IMR-90 (cell line): ENCODE measurements around the gene TMPRSS13. TPM values are rescaled to one million over a fixed set of nuclear protein-coding genes. Genes with fewer than 3 reads are reported as not detected.

Source experiments
- ATAC-seq: fragments of 200-7000 bp; cut with Tn5 transposase; 2 replicates; pipeline ENCODE4 v1.9.1; 2020; ENCODE audit warnings: low read depth, mild to moderate bottlenecking, moderate library complexity
- BruUV-seq: library from RNA; stranded (reverse); fragments of 400-500 nt; replicated peaks from 2 replicates; lab custom pipeline; 2021; lab: Mats Ljungman, UMichigan
- CTCF ChIA-PET: fragments of 300-600 bp; formaldehyde crosslinking; extraction: SDS; loops from one replicate; lab custom pipeline; 2021; ENCODE audit warnings: antibody characterized with exemption; lab: Yijun Ruan, JAX
- POLR2A ChIA-PET: fragments of 300-600 bp; sonication (Branson Sonifier 250); formaldehyde crosslinking; loops from one replicate; lab custom pipeline; 2022; ENCODE audit warnings: antibody characterized with exemption; ENCODE audit not compliant: unreplicated experiment; lab: Charles Lee
- DNase-seq: peaks from one replicate; pipeline ENCODE4 v3.0.0; 2013
- H2AFZ ChIP-seq: replicated peaks from 2 replicates; pipeline ENCODE3; 2013; ENCODE audit warnings: low read length, mild to moderate bottlenecking; ENCODE audit not compliant: poor library complexity
- H2AK5ac ChIP-seq: 2 replicates; pipeline ENCODE4 v1.6.1; 2013; ENCODE audit warnings: low read depth, low read length, inconsistent platforms
- H2AK9ac ChIP-seq: replicated peaks from 2 replicates; pipeline ENCODE3; 2013; ENCODE audit warnings: mild to moderate bottlenecking, low read depth, low read length, moderate library complexity; ENCODE audit not compliant: poor library complexity
- H2BK120ac ChIP-seq: 2 replicates; pipeline ENCODE4 v1.6.1; 2013; ENCODE audit warnings: low read depth, low read length, inconsistent platforms
- H2BK15ac ChIP-seq: 3 replicates; pipeline ENCODE4 v1.6.1; 2013; ENCODE audit warnings: low read depth, low read length, inconsistent platforms
- H2BK20ac ChIP-seq: 2 replicates; pipeline ENCODE4 v1.6.1; 2013; ENCODE audit warnings: low read depth, mild to moderate bottlenecking, inconsistent platforms, low read length, moderate library complexity
- H2BK5ac ChIP-seq: 2 replicates; pipeline ENCODE4 v1.6.1; 2013; ENCODE audit warnings: mild to moderate bottlenecking, low read depth, low read length, inconsistent platforms; ENCODE audit not compliant: poor library complexity, severe bottlenecking
- H3K14ac ChIP-seq: replicated peaks from 2 replicates; pipeline ENCODE4 v1.6.1; 2013; ENCODE audit warnings: low read depth, low read length, inconsistent platforms
- H3K18ac ChIP-seq: 2 replicates; pipeline ENCODE4 v1.6.1; 2013; ENCODE audit warnings: low read depth, low read length, control low read depth
- H3K23ac ChIP-seq: 2 replicates; pipeline ENCODE4 v1.6.1; 2013; ENCODE audit warnings: low read depth, low read length, inconsistent platforms
- H3K27ac ChIP-seq: 2 replicates; pipeline ENCODE4 v1.5.1; 2013; ENCODE audit warnings: mild to moderate bottlenecking, control low read depth, low read length; ENCODE audit not compliant: insufficient read depth
- H3K27me3 ChIP-seq: 2 replicates; pipeline ENCODE4 v1.6.1; 2013; ENCODE audit warnings: low read length; ENCODE audit not compliant: control insufficient read depth, insufficient read depth
- H3K36me3 ChIP-seq: 2 replicates; pipeline ENCODE4 v1.6.1; 2013; ENCODE audit warnings: low read length, mixed read lengths; ENCODE audit not compliant: control insufficient read depth, insufficient read depth
- H3K4ac ChIP-seq: 2 replicates; pipeline ENCODE4 v1.6.1; 2013; ENCODE audit warnings: low read depth, low read length, inconsistent platforms
- H3K4me1 ChIP-seq: 2 replicates; pipeline ENCODE4 v1.6.1; 2013; ENCODE audit warnings: low read length, mixed read lengths; ENCODE audit not compliant: control insufficient read depth, insufficient read depth
- H3K4me2 ChIP-seq: 2 replicates; pipeline ENCODE4 v1.6.1; 2013; ENCODE audit warnings: low read depth, mild to moderate bottlenecking, control low read depth, low read length, moderate library complexity
- H3K4me3 ChIP-seq: 2 replicates; pipeline ENCODE4 v1.5.1; 2013; ENCODE audit warnings: low read depth, mild to moderate bottlenecking, control low read depth, low read length, moderate library complexity; ENCODE audit not compliant: insufficient read depth
- H3K56ac ChIP-seq: 2 replicates; pipeline ENCODE4 v1.6.1; 2013; ENCODE audit warnings: low read length, inconsistent platforms; ENCODE audit not compliant: insufficient read depth; ENCODE audit errors: extremely low read depth
- H3K79me1 ChIP-seq, 2 experiments: 2 replicates each; pipeline ENCODE4 v1.6.1; 2013; ENCODE audit warnings: low read length in 2 of 2, inconsistent platforms in 1 of 2, low read depth in 1 of 2
- H3K9ac ChIP-seq: 2 replicates; pipeline ENCODE4 v1.6.1; 2013; ENCODE audit warnings: low read depth, low read length, control low read depth
- H3K9me1 ChIP-seq: 2 replicates; pipeline ENCODE4 v1.6.1; 2013; ENCODE audit warnings: low read length, inconsistent platforms; ENCODE audit not compliant: insufficient read depth
- H3K9me3 ChIP-seq: 2 replicates; pipeline ENCODE4 v1.6.1; 2013; ENCODE audit warnings: low read length; ENCODE audit not compliant: control insufficient read depth, insufficient read depth
- H4K20me1 ChIP-seq: 2 replicates; pipeline ENCODE4 v1.6.1; 2013; ENCODE audit warnings: low read length, inconsistent platforms; ENCODE audit not compliant: insufficient read depth
- H4K5ac ChIP-seq: 2 replicates; pipeline ENCODE4 v1.6.1; 2013; ENCODE audit warnings: mild to moderate bottlenecking, low read depth, low read length, control low read depth
- H4K8ac ChIP-seq, 2 experiments: 2 replicates each; pipeline ENCODE4 v1.6.1; 2013; ENCODE audit warnings: low read depth in 2 of 2, low read length in 2 of 2, control low read depth in 1 of 2, inconsistent platforms in 1 of 2
- H4K91ac ChIP-seq: 2 replicates; pipeline ENCODE4 v1.6.1; 2013; ENCODE audit warnings: low read depth, low read length, inconsistent platforms; ENCODE audit not compliant: insufficient read depth
- MXI1 ChIP-seq: IDR thresholded peaks from 2 replicates; pipeline ENCODE4 v1.6.1; 2012; ENCODE audit warnings: low read depth, mild to moderate bottlenecking, low read length, moderate library complexity, borderline replicate concordance
- POLR2A ChIP-seq: IDR thresholded peaks from 2 replicates; pipeline ENCODE4 v1.6.1; 2012; ENCODE audit warnings: mild to moderate bottlenecking, low read depth, low read length
- RAD21 ChIP-seq: IDR thresholded peaks from 2 replicates; pipeline ENCODE4 v1.6.1; 2012; ENCODE audit warnings: low read length, improper control_type of control experiment
- RFX5 ChIP-seq: IDR thresholded peaks from 2 replicates; pipeline ENCODE4 v1.8.0; 2012; ENCODE audit warnings: low read depth, mild to moderate bottlenecking, low read length, moderate library complexity
- SMC3 ChIP-seq: fragments of 150-350 bp; IDR thresholded peaks from 2 replicates; pipeline ENCODE4 v1.6.1; 2016; ENCODE audit warnings: low read depth, mild to moderate bottlenecking, antibody characterized with exemption, low read length, moderate library complexity
- WGBS, 2 experiments: methylation state at CpG; one replicate each; pipeline versions ENCODE4 v1.1.5 to v1.1.7; 2013; ENCODE audit warnings: missing lambda C conversion rate in 2 of 2; ENCODE audit not compliant: insufficient read length in 1 of 2; ENCODE audit errors: extremely low coverage in 2 of 2; 5-methylcytosine and 5-hydroxymethylcytosine counted together
- dilution Hi-C: fragments of 300-500 bp; cut with HindIII; formaldehyde crosslinking; loops from one replicate; pipeline ENCODE4 v1.14.3; 2018; ENCODE audit warnings: low sequenced_read_pairs; ENCODE audit not compliant: unreplicated experiment
- in situ Hi-C: fragments of 300-500 bp; cut with MboI; formaldehyde crosslinking; loops from 3 replicates; pipeline ENCODE4 v1.14.3; 2019; ENCODE audit warnings: low sequenced_read_pairs, inconsistent platforms, mixed read lengths
- intact Hi-C: fragments of 100-400 bp; cut with micrococcal nuclease; formaldehyde crosslinking; loops from 2 replicates; pipeline ENCODE4 v1.10.0; 2022
- polyA plus RNA-seq, 3 experiments: library from polyadenylated mRNA; depleted of rRNA; stranded (reverse); fragments of >200 nt; gene quantifications; 2 replicates each; pipeline ENCODE4 v1.2.3, GENCODE V29; 2012; ENCODE audit warnings: low replicate concordance in 1 of 3
- total RNA-seq: library from RNA; depleted of rRNA; stranded (reverse); fragments of >200 nt; gene quantifications from 2 replicates; pipeline ENCODE4 v1.2.3, GENCODE V29; 2012
- TF ChIP-seq, protein P1 (sequence below): fragments of 150-350 bp; IDR thresholded peaks from 2 replicates; pipeline ENCODE4 v1.6.1; 2017; ENCODE audit warnings: mild to moderate bottlenecking, antibody characterized with exemption, low read length, low read depth

Gene TMPRSS13
- total and polyA plus RNA-seq, 2 of the 4 experiments (the other 2 are of a cell fraction): not detected

DNA sequence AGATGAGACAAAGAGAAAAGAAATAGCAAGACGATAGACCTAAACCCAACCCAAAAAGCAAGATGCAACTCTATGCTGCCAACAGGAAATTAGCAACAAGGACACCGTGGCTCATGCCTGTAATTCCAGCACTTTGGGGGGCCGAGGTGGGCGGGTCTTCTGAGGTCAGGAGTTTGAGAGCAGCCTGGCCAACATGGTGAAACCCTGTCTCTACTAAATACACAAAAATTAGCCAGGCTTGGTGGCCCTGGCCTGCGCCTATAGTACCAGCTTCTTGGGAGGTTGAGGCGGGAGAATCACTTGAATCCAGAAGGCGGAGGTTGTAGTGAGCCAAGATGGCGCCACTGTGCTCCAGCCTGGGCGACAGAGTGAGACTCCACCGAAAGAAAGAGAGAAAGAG lies 32.7 kb upstream of the TMPRSS13 start:
- H2AFZ ChIP-seq: no peak overlapping the region
- no peak overlapping the region for H3K14ac ChIP-seq
- DNase-seq: no peak
- no peak overlapping the region for H3K4ac ChIP-seq
- H3K23ac ChIP-seq: no peak overlapping the region
- H3K4me2 ChIP-seq: no peak overlapping the region
- H2BK120ac ChIP-seq: no peak overlapping the region
- no TSS peak for BruUV-seq
- no peak overlapping the region for H3K9ac ChIP-seq
- ATAC-seq: no peak
- H3K4me3 ChIP-seq: no peak overlapping the region
- no peak overlapping the region for H3K27ac ChIP-seq
- no peaks in the 10 kb centered on the region for H4K20me1 ChIP-seq
- no peak overlapping the region for H2BK20ac ChIP-seq
- no peaks in the 10 kb centered on the region for H3K36me3 ChIP-seq
- H3K9me1 ChIP-seq: no peaks in the 10 kb centered on the region
- H3K79me1 ChIP-seq: no peaks in the 10 kb centered on the region
- no peaks in the 10 kb centered on the region for H3K9me3 ChIP-seq
- POLR2A ChIA-PET: no interaction called here
- no peaks in the 10 kb centered on the region for H3K4me1 ChIP-seq
- CTCF ChIA-PET: no interaction called here
- TF ChIP-seq RAD21: no peak
- TF ChIP-seq POLR2A: no peak
- TF ChIP-seq, protein P1, sequence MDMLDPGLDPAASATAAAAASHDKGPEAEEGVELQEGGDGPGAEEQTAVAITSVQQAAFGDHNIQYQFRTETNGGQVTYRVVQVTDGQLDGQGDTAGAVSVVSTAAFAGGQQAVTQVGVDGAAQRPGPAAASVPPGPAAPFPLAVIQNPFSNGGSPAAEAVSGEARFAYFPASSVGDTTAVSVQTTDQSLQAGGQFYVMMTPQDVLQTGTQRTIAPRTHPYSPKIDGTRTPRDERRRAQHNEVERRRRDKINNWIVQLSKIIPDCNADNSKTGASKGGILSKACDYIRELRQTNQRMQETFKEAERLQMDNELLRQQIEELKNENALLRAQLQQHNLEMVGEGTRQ: no peak
- TF ChIP-seq RFX5: no peak
- no peak for TF ChIP-seq MXI1
- TF ChIP-seq SMC3: no peak
- no peak overlapping the region for H2AK9ac ChIP-seq
- intact Hi-C loops (no loop called here), in situ Hi-C loops (no loop called here), dilution Hi-C loops (no loop called here)
- H2BK5ac ChIP-seq: no peak overlapping the region
- no peak overlapping the region for H3K18ac ChIP-seq
- H3K27me3 ChIP-seq: no peaks in the 10 kb centered on the region; the same call in 1 of the 2 replicates
- no peak overlapping the region for H2AK5ac ChIP-seq
- H4K91ac ChIP-seq: no peak overlapping the region
- WGBS, 2 experiments: no CpG with 5 or more reads among the region's 10 CpGs
- H4K8ac ChIP-seq: no peak overlapping the region
- no peak overlapping the region for H3K56ac ChIP-seq
- H4K5ac ChIP-seq: no peak overlapping the region
- H2BK15ac ChIP-seq: no peak overlapping the region
